Diencephalon (tissue), 1 donor: Measurements from ENCODE around the gene CCDC61. TPM values are rescaled to one million over a fixed set of nuclear protein-coding genes. Genes with fewer than 3 reads are reported as not detected.

Experiments used
- small RNA-seq: library from RNA; depleted of rRNA; stranded (forward); fragments of <200 nt; gene quantifications from one replicate; pipeline ENCODE3, GENCODE V24; 2014
- total RNA-seq: library from RNA; depleted of rRNA; stranded (reverse); fragments of >200 nt; gene quantifications from one replicate; pipeline ENCODE4 v1.2.3, GENCODE V29; 2014

The CCDC61 gene, protein sequence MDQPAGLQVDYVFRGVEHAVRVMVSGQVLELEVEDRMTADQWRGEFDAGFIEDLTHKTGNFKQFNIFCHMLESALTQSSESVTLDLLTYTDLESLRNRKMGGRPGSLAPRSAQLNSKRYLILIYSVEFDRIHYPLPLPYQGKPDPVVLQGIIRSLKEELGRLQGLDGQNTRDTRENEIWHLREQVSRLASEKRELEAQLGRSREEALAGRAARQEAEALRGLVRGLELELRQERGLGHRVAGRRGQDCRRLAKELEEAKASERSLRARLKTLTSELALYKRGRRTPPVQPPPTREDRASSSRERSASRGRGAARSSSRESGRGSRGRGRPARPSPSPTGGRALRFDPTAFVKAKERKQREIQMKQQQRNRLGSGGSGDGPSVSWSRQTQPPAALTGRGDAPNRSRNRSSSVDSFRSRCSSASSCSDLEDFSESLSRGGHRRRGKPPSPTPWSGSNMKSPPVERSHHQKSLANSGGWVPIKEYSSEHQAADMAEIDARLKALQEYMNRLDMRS
- 6.7 TPM for total RNA-seq

GRCh38 chr19:45994998-45995714 lies at the start of gene CCDC61:
CCDC61 (plus strand) TSS chr19:45995467; CDS start chr19:46003019, 7,552 bp downstream.

DNA sequence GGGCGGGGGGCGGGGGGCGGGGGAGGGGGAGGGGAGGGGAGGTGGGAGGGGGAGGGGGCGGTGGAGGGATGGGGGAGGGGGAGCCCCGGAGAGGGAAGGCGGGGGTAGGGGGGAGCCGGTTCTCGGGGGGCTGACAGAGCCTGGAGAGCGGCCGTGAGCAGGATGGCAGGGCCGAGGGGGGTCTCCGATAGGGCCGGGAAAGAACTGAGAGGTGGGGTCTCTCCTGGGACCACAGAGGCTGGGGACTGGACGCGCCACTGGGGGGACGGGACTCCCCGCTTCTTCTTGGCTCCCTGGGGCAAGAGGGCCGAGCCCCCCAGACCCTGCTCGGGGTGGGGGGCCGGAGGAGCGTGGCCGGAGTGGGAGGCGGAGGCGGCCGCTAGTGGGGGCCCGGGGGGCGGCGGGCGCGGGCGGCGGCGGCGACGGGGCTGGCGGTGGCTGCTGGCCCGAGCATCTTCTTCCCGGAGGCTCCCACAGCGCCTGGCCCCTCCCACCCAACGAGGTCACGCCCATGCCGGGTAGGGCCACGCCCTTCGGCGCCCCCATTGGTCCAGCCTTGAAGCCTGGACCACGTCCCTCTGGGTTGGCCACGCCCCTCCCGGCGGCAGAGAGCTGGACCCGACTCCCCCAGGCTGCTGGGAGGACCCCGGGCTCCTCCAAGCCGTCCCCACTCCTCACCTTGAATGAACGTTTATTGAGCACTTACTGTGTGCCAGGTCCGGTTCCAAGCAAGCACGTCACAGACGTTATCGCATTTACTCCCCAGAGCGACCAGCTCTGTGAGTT lies 21.5 kb upstream of the CCDC61 start, which contains the start of gene NOVA2:
Gene NOVA2 (minus strand): TSS at position 313 of the 786 bp plus-strand sequence. CDS start 514 bp downstream, outside the sequence.

DNA sequence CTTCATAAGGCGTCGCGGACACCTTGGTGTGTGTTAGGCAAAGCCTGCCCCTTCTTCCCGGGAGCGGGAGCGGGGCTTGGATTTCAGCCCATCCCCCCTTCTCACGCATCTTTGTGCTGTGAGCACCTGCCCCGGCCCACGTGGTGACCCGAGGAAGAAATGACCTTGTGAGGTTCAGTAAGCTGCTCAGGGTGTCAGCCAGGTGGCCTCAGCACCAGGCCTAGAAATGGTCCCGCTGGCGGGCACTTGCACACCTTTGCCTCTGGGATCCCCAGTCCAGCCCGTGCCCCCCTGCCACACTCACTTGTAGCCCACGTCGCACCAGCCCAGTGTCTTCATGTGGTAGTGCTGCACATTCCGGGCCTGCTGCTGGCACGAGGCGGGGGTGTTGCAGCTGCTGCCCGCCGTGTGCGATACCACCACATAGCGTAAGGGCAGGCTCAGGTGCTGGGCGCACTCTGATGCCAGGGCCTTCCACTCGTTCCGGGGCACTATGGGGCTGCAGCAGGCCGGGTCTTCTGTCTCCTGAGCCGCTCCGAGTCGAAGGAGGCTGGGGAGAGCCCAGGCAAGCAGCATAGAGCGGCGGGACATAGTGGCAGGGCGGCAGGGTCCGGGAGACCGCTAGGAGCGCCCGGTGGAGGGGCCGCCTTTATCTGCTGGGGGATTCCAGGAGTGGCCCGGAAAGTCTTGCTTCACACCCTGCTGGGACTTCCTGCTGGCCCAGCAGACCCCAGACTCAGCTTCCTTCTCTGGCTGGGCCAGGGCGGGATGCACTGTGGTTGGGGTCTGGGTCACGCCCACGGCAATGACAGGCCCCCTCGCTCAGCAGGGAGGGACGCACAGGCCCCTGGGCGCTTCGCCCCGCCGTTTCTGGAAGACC lies 27.4 kb downstream of the CCDC61 start, which contains the start of gene PGLYRP1:
Gene PGLYRP1 (minus strand): TSS at position 623 of the 880 bp plus-strand sequence. CDS start 32 bp downstream, at position 591.

GRCh38 chr19:46040952-46041500 lies 45.8 kb downstream of the CCDC61 start, which contains the start of gene IGFL4:
IGFL4 (minus strand) TSS chr19:46041002; CDS start chr19:46040962, 40 bp downstream.

Small RNA genes lying within 50 kb of the gene (small RNA-seq; reads per million reads assigned to genes)
- 673 reads per million, percentile 98 among the genes with 10 or more reads in this experiment for gene MIR769

Other genes starting within 250 kb of the CCDC61 start
- gene SIX5, start 226.2 kb upstream of the CCDC61 start, total RNA-seq = 1.8 TPM
- gene DMPK, start 213.0 kb upstream of the CCDC61 start, total RNA-seq = 20.3 TPM
- 48.2 TPM for gene DMWD, start 202.6 kb upstream of the CCDC61 start, total RNA-seq
- 0.23 TPM for gene RSPH6A, start 180.2 kb upstream of the CCDC61 start, total RNA-seq
- 19.6 TPM for gene SYMPK, start 132.3 kb upstream of the CCDC61 start, total RNA-seq
- not detected for gene FOXA3, start 131.1 kb upstream of the CCDC61 start, total RNA-seq
- 28.4 TPM for gene IRF2BP1, start 109.3 kb upstream of the CCDC61 start, total RNA-seq
- gene MYPOP, start 92.9 kb upstream of the CCDC61 start, total RNA-seq = 1.4 TPM
- gene NANOS2, start 80.7 kb upstream of the CCDC61 start, total RNA-seq = not detected
- gene NOVA2, start 21.6 kb upstream of the CCDC61 start, total RNA-seq = 15.9 TPM
- not detected for gene PGLYRP1, start 27.6 kb downstream of the CCDC61 start, total RNA-seq
- gene IGFL4, start 45.5 kb downstream of the CCDC61 start, total RNA-seq = 3.9 TPM
- gene IGFL3, start 129.2 kb downstream of the CCDC61 start, total RNA-seq = not detected
- 0.92 TPM for gene IGFL2, start 152.8 kb downstream of the CCDC61 start, total RNA-seq
- gene IGFL1, start 234.3 kb downstream of the CCDC61 start, total RNA-seq = not detected